Transverse colon (tissue), 4 donors: ENCODE data around the gene CPXM1. TPM values are rescaled to one million over a fixed set of nuclear protein-coding genes. Genes with fewer than 3 reads are reported as not detected.

Experiments
- DNase-seq: peaks from one replicate; pipeline ENCODE4 v3.0.0-alpha.2; 2019
- H3K27ac ChIP-seq, 4 donors: fragments of 200-600 bp; sonication (generic); 2 replicates each; pipeline ENCODE4 v1.5.1; 2016 to 2018; ENCODE audit warnings: inconsistent platforms in 4 of 4
- H3K27me3 ChIP-seq: fragments of 200-600 bp; sonication (generic); 2 replicates; pipeline ENCODE4 v1.5.1; 2017; ENCODE audit warnings: inconsistent platforms
- H3K36me3 ChIP-seq, 4 donors: fragments of 200-600 bp; sonication (generic); 2 replicates each; pipeline ENCODE4 v1.5.1; 2017 to 2019; ENCODE audit warnings: inconsistent platforms in 4 of 4
- H3K4me1 ChIP-seq, 4 donors: fragments of 200-600 bp; sonication (generic); 2 replicates each; pipeline ENCODE4 v1.5.1; 2017 to 2020; ENCODE audit warnings: inconsistent platforms in 4 of 4
- H3K4me3 ChIP-seq, 4 donors: fragments of 200-600 bp; sonication (generic); 1 replicate in 1 of 4; 2 replicates in 3 of 4; pipeline versions ENCODE4 v1.5.1 to v1.6.1; 2017 to 2019; ENCODE audit warnings: inconsistent platforms in 4 of 4
- H3K9me3 ChIP-seq, 2 donors: fragments of 200-600 bp; sonication (generic); 2 replicates each; pipeline ENCODE4 v1.5.1; 2017 to 2019; ENCODE audit warnings: inconsistent platforms in 2 of 2
- CTCF ChIP-seq, 5 experiments: fragments of 200-600 bp in 3 of 5; fragments of 450-650 bp in 2 of 5; sonication (generic) in 3 of 5; IDR thresholded peaks; 1 replicate in 2 of 5; 2 replicates in 3 of 5; pipeline ENCODE4 v1.5.1; 2016 to 2017; ENCODE audit warnings: antibody characterized with exemption in 5 of 5, inconsistent platforms in 3 of 5, mild to moderate bottlenecking in 2 of 5, moderate library complexity in 1 of 5
- EP300 ChIP-seq: sonication (generic); formaldehyde crosslinking; IDR thresholded peaks from one replicate; pipeline ENCODE4 v1.6.1; 2017; ENCODE audit warnings: antibody characterized with exemption, low read depth
- POLR2A ChIP-seq: fragments of 450-650 bp; IDR thresholded peaks from one replicate; pipeline ENCODE4 v1.6.1; 2016; ENCODE audit warnings: antibody characterized with exemption, mild to moderate bottlenecking, moderate library complexity
- POLR2AphosphoS5 ChIP-seq, 3 donors: sonication (generic); formaldehyde crosslinking; IDR thresholded peaks; one replicate each; pipeline ENCODE4 v1.6.1; 2016; ENCODE audit warnings: antibody characterized with exemption in 3 of 3
- WGBS, 2 donors: methylation state at CpG; one replicate each; pipeline ENCODE4 v1.1.5; 2018; ENCODE audit warnings: low coverage in 1 of 2; 5-methylcytosine and 5-hydroxymethylcytosine counted together
- in situ Hi-C, 4 donors: fragments of 200-750 bp; cut with MboI; loops; one replicate each; pipeline versions ENCODE4 v1.15.0 to v1.15.1; 2017; ENCODE audit warnings: low sequenced_read_pairs in 3 of 4, low pct_ligation_motif_present in 1 of 4, low pct_unique_long_range_greater_than_20kb in 1 of 4
- intact Hi-C: fragments of 100-400 bp; cut with DNase I; formaldehyde crosslinking; loops from one replicate; pipeline ENCODE4 v1.15.1; 2023; ENCODE audit warnings: low total_unique reads
- total RNA-seq, 4 donors: library from RNA; depleted of rRNA; stranded (reverse); fragments of >200 nt; gene quantifications; one replicate each; pipeline ENCODE4 v1.1.0, GENCODE V29; 2016

The CPXM1 gene
- total RNA-seq, 4 donors from 2014 or later: 0.80 to 2.6 (median 1.0) TPM

- no peaks in the 10 kb centered on the region for H3K9me3 ChIP-seq
- no peak for DNase-seq
- no peaks in the 10 kb centered on the region for H3K36me3 ChIP-seq
- no peak overlapping the region for H3K27ac ChIP-seq
- H3K4me1 ChIP-seq: peaks cover 15 to 30% (median 29%) of the 10 kb centered on the region in 4 donors
- H3K27me3 ChIP-seq: peaks cover 11% of the 10 kb centered on the region
- in situ Hi-C loops: no loop called here
- 53% methylated on average over 23 of the region's 49 CpGs; no CpG with 5 or more reads in 1 of the 2 donors for WGBS, 2 donors
- no peak for TF ChIP-seq POLR2A
- TF ChIP-seq CTCF (IDR thresholded peaks at IDR 0.05): no peak
- no peak for TF ChIP-seq POLR2AphosphoS5 (IDR thresholded peaks at IDR 0.05)
- TF ChIP-seq EP300: no peak
- intact Hi-C loops: no loop called here
- H3K4me3 ChIP-seq: no peak overlapping the region
Measured at GRCh38 chr20:2749343-2749950, 51.0 kb downstream of the CPXM1 start.

GRCh38 chr20:2748551-2749342 is 51.7 kb downstream of the CPXM1 start:
- intact Hi-C loops: no loop called here
- H3K4me1 ChIP-seq: peaks cover 15 to 30% (median 29%) of the 10 kb centered on the region in 4 donors
- 67 to 73% methylated on average over 3 to 10 of the region's 10 CpGs for WGBS, 2 donors
- TF ChIP-seq POLR2A (no peak), EP300 (no peak), CTCF (IDR thresholded peaks at IDR 0.05) (no peak), POLR2AphosphoS5 (IDR thresholded peaks at IDR 0.05) (no peak)
- no peak for DNase-seq
- H3K36me3 ChIP-seq: no peaks in the 10 kb centered on the region
- H3K27me3 ChIP-seq: peaks cover 5% of the 10 kb centered on the region
- in situ Hi-C loops: no loop called here
- H3K27ac ChIP-seq: no peak overlapping the region
- no peak overlapping the region for H3K4me3 ChIP-seq
- no peaks in the 10 kb centered on the region for H3K9me3 ChIP-seq

- peaks cover 2% of the 10 kb centered on the region for H3K27me3 ChIP-seq
- H3K9me3 ChIP-seq: no peaks in the 10 kb centered on the region
- TF ChIP-seq CTCF (IDR thresholded peaks at IDR 0.05) (no peak), EP300 (no peak)
- peaks cover 11 to 31% (median 25%) of the 10 kb centered on the region in 4 donors for H3K4me1 ChIP-seq
- no peaks in the 10 kb centered on the region for H3K36me3 ChIP-seq
- intact Hi-C loops: loop anchor here (1.0 kb wide), 1 partner anchor 31 kb away; no protein-coding TSS in a partner anchor
- in situ Hi-C loops: no loop called here
- H3K4me3 ChIP-seq: no peak overlapping the region
- WGBS, 2 donors: 74 to 84% methylated on average over 8 of the region's 8 CpGs
- DNase-seq: no peak
- no peak overlapping the region for H3K27ac ChIP-seq
Measured at GRCh38 chr20:2747676-2748235, 52.7 kb downstream of the CPXM1 start.

GRCh38 chr20:2746636-2747265 is 53.7 kb downstream of the CPXM1 start:
- in situ Hi-C loops (no loop called here), intact Hi-C loops (loop anchor here (1.0 kb wide), 1 partner anchor 30 kb away; no protein-coding TSS in a partner anchor)
- H3K4me3 ChIP-seq: no peak overlapping the region
- peaks cover 8 to 26% (median 17%) of the 10 kb centered on the region in 4 donors for H3K4me1 ChIP-seq
- TF ChIP-seq EP300 (no peak), POLR2AphosphoS5 (IDR thresholded peaks at IDR 0.05) (no peak), POLR2A (no peak), CTCF (IDR thresholded peaks at IDR 0.05) (no peak)
- H3K27ac ChIP-seq: no peak overlapping the region
- no peaks in the 10 kb centered on the region for H3K36me3 ChIP-seq
- no peak for DNase-seq
- H3K9me3 ChIP-seq: no peaks in the 10 kb centered on the region
- WGBS, 2 donors: 53 to 62% methylated on average over 4 to 8 of the region's 8 CpGs
- peaks cover 6% of the 10 kb centered on the region for H3K27me3 ChIP-seq
